Suprapubic skin (tissue), 3 donors: Measurements from ENCODE around the gene PRPSAP2.

Source experiments
- CTCF ChIP-seq, 2 donors: fragments of 200-600 bp in 1 of 2; fragments of 450-650 bp in 1 of 2; sonication (generic) in 1 of 2; IDR thresholded peaks; one replicate each; pipeline ENCODE4 v1.5.1; 2016 to 2019; ENCODE audit warnings: antibody characterized with exemption in 2 of 2, mild to moderate bottlenecking in 1 of 2, moderate library complexity in 1 of 2
- EP300 ChIP-seq: sonication (generic); formaldehyde crosslinking; IDR thresholded peaks from one replicate; pipeline ENCODE4 v1.6.1; 2017; ENCODE audit warnings: antibody characterized with exemption
- POLR2A ChIP-seq, 2 donors: fragments of 450-650 bp; IDR thresholded peaks; one replicate each; pipeline ENCODE4 v1.6.1; 2017; ENCODE audit warnings: antibody characterized with exemption in 2 of 2, mild to moderate bottlenecking in 2 of 2, moderate library complexity in 2 of 2

- no peak for TF ChIP-seq POLR2A (IDR thresholded peaks at IDR 0.05)
- no peak for TF ChIP-seq CTCF (IDR thresholded peaks at IDR 0.05)
- TF ChIP-seq EP300, result no peak
Observed at GRCh38 chr17:18925187-18925586, 67.3 kb downstream of the PRPSAP2 start.
